Endothelial cell (in vitro differentiated cells): ENCODE results near the gene AREL1. TPM values are rescaled to one million over a fixed set of nuclear protein-coding genes. Genes with fewer than 3 reads are reported as not detected.

Experiments used
- DNase-seq: peaks from one replicate; pipeline ENCODE4 v3.0.0; 2021; ENCODE audit warnings: low spot score
- H3K27ac Mint-ChIP-seq: one replicate; pipeline ENCODE4 v1.8.0; 2021; ENCODE audit warnings: mixed read lengths, inconsistent platforms; ENCODE audit not compliant: unreplicated experiment
- H3K27me3 Mint-ChIP-seq: one replicate; pipeline ENCODE4 v1.8.0; 2021; ENCODE audit warnings: mild to moderate bottlenecking, moderate library complexity, mixed read lengths, inconsistent platforms; ENCODE audit not compliant: unreplicated experiment
- H3K36me3 Mint-ChIP-seq: one replicate; pipeline ENCODE4 v1.8.0; 2021; ENCODE audit warnings: mild to moderate bottlenecking, low read depth, mixed read lengths, inconsistent platforms; ENCODE audit not compliant: unreplicated experiment
- H3K4me1 Mint-ChIP-seq: one replicate; pipeline ENCODE4 v1.8.0; 2021; ENCODE audit warnings: mild to moderate bottlenecking, mixed read lengths, inconsistent platforms; ENCODE audit not compliant: unreplicated experiment
- H3K4me3 Mint-ChIP-seq: one replicate; pipeline ENCODE4 v1.8.0; 2021; ENCODE audit warnings: mild to moderate bottlenecking, mixed read lengths, inconsistent platforms; ENCODE audit not compliant: unreplicated experiment
- H3K9me3 Mint-ChIP-seq: one replicate; pipeline ENCODE4 v1.8.0; 2021; ENCODE audit warnings: mixed read lengths, inconsistent platforms; ENCODE audit not compliant: unreplicated experiment
- total RNA-seq: library from RNA; stranded (reverse); fragmentation: NEBNext Ultra II Directional; extraction: Animal tissue kit (Norgen Biotek cat#: 25700); gene quantifications from one replicate; pipeline ENCODE4 v1.2.1, GENCODE V29; 2021; ENCODE audit not compliant: unreplicated experiment
- TF ChIP-seq, protein P1 (sequence below): fragments of 200-600 bp; sonication (generic); IDR thresholded peaks from one replicate; pipeline ENCODE4 v1.5.0; 2021; ENCODE audit warnings: antibody characterized with exemption; ENCODE audit not compliant: unreplicated experiment

The AREL1 gene
- total RNA-seq, 1 donor from 2014 or later: 41.6 TPM

DNA sequence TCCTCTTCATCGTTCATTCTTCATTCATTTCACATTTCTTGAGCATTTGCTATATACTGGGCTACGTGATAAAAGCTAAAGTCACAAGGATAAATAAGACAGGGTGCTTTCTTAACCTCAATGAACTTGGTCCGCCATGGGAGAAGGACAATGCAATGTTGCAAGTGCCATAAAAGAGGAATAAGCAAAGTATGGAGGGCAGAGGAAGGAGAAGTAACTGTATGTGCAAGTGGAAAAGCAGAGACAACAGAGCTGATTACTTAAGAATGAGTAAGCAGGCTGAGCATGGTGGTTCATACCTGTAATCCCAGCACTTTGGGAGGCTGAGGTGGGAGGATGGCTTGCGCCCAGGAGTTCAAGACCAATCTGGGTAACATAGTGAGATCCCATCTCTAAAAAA lies 14.4 kb downstream of the AREL1 start:
- TF ChIP-seq, protein P1, sequence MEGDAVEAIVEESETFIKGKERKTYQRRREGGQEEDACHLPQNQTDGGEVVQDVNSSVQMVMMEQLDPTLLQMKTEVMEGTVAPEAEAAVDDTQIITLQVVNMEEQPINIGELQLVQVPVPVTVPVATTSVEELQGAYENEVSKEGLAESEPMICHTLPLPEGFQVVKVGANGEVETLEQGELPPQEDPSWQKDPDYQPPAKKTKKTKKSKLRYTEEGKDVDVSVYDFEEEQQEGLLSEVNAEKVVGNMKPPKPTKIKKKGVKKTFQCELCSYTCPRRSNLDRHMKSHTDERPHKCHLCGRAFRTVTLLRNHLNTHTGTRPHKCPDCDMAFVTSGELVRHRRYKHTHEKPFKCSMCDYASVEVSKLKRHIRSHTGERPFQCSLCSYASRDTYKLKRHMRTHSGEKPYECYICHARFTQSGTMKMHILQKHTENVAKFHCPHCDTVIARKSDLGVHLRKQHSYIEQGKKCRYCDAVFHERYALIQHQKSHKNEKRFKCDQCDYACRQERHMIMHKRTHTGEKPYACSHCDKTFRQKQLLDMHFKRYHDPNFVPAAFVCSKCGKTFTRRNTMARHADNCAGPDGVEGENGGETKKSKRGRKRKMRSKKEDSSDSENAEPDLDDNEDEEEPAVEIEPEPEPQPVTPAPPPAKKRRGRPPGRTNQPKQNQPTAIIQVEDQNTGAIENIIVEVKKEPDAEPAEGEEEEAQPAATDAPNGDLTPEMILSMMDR: no peak
- no peak for DNase-seq
- peaks cover 7% of the 10 kb centered on the region for H3K9me3 Mint-ChIP-seq
- H3K4me1 Mint-ChIP-seq: no peaks in the 10 kb centered on the region
- H3K4me3 Mint-ChIP-seq: no peak overlapping the region
- no peak overlapping the region for H3K27ac Mint-ChIP-seq
- no peaks in the 10 kb centered on the region for H3K27me3 Mint-ChIP-seq
- H3K36me3 Mint-ChIP-seq: peaks cover 35% of the 10 kb centered on the region

DNA sequence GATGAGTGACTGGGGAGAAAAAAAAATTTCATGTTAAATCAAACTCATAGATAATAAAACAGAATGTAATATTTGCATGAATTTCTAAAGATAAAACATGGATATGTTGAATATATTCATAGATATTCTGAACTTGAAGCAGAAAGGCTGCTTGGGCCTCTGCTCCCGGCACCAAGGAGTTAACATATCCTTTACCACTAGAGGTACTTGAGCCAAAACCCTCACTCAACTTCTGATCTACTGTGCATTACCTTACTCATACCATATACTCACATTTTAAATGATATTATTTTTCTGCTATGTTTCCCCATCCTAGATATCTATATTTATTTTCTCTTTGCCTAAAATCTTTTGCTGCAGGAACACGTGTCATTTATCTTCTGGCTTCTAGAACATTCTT lies 14.9 kb downstream of the AREL1 start:
- Mint-ChIP-seq H3K9me3 (peaks cover 6% of the 10 kb centered on the region), H3K27ac (no peak overlapping the region), H3K4me1 (no peaks in the 10 kb centered on the region), H3K27me3 (no peaks in the 10 kb centered on the region), H3K4me3 (no peak overlapping the region), H3K36me3 (peaks cover 32% of the 10 kb centered on the region)
- no peak for DNase-seq
- TF ChIP-seq, protein P1: no peak

DNA sequence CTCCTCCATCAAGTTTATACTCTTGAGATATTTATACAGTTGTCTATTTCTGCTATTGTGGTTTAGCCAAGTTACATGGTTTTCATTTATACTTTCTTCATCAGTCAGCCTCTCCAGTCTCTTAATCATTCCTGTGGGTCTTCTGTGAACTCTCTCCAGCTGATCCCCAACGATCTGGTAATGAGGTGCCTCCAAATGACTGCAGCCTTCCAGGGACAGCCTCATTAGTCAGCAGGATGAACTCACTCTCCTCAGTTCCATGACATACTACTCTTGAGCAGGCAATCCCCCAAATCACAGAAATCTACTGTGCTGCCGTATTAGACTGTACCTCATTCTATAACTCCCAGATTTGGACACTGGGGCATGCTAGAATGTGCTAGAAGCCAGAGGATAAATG lies 15.3 kb downstream of the AREL1 start:
- H3K4me3 Mint-ChIP-seq: no peak overlapping the region
- peaks cover 1% of the 10 kb centered on the region for H3K9me3 Mint-ChIP-seq
- no peak overlapping the region for H3K27ac Mint-ChIP-seq
- H3K36me3 Mint-ChIP-seq: peaks cover 28% of the 10 kb centered on the region
- DNase-seq: no peak
- H3K27me3 Mint-ChIP-seq: no peaks in the 10 kb centered on the region
- TF ChIP-seq, protein P1: no peak
- no peaks in the 10 kb centered on the region for H3K4me1 Mint-ChIP-seq

DNA sequence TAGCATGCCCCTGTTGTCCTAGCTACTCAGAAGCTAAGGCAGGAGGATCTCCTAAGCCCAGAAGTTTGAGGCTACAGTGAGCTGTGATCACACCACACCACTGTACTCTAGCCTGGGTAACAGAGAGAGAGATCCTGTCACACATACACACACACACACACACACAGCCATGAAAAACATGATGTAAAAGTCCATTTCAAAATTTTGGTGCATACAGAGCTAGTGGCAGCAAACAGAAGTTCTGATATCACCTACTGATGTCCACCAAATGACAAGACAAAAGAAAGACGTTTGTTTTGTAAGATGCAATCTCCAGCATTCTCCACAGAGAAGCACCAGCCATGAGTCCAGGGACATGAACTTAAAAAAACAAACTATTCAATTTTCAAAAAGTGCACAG lies 15.9 kb downstream of the AREL1 start:
- no peak for DNase-seq
- Mint-ChIP-seq H3K4me3 (no peak overlapping the region), H3K36me3 (peaks cover 27% of the 10 kb centered on the region), H3K9me3 (no peaks in the 10 kb centered on the region), H3K4me1 (no peaks in the 10 kb centered on the region), H3K27ac (no peak overlapping the region), H3K27me3 (peaks cover 1% of the 10 kb centered on the region)
- TF ChIP-seq, protein P1: no peak

DNA sequence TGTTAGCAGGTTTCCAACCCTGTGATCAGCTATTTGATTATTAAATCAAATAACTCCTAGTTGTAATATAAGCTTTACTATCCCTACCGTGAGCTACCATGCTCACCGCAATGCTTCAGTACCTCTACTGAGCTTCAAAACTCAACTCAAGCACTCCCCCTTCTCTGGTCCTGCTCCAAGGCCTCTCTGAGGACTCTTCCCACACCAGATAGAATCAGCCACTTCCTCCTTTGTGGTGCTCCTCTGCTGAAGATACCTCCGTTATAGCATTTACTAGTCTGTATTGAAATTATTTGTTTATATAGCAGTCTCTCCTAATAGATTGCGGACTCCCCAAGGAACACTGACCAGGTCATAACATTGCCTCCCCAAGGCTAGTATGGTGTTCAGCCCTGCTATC lies 17.5 kb downstream of the AREL1 start:
- Mint-ChIP-seq H3K27me3 (peaks cover 1% of the 10 kb centered on the region), H3K4me1 (no peaks in the 10 kb centered on the region), H3K27ac (no peak overlapping the region), H3K36me3 (peaks cover 12% of the 10 kb centered on the region), H3K9me3 (no peaks in the 10 kb centered on the region), H3K4me3 (peak overlapping the region; percentile 24)
- no peak for DNase-seq
- TF ChIP-seq, protein P1: no peak
